Peyer's patch (tissue), 4 donors: ENCODE measurements around the gene CYTH3.

Source experiments
- CTCF ChIP-seq, 6 experiments: fragments of 450-650 bp in 4 of 6; fragments of 200-600 bp in 2 of 6; sonication (generic) in 1 of 6; IDR thresholded peaks; one replicate each; pipeline ENCODE4 v1.5.1; 2017 to 2019; ENCODE audit warnings: antibody characterized with exemption in 6 of 6, mild to moderate bottlenecking in 3 of 6, moderate library complexity in 1 of 6
- POLR2A ChIP-seq, 2 donors: fragments of 450-650 bp; IDR thresholded peaks; one replicate each; pipeline ENCODE4 v1.5.1; 2017; ENCODE audit warnings: antibody characterized with exemption in 2 of 2, mild to moderate bottlenecking in 2 of 2, moderate library complexity in 2 of 2

GRCh38 chr7:6271060-6271658, 1.3 kb downstream of the CYTH3 start:
- TF ChIP-seq CTCF (IDR thresholded peaks at IDR 0.05), result peak; percentile 12 to 54 (median 44)
- TF ChIP-seq POLR2A (IDR thresholded peaks at IDR 0.05), result no peak
